HG02938 (cell line): ENCODE data around the gene ADGRG7.

Experiments
- ATAC-seq: cut with Tn5 transposase; IDR thresholded peaks from one replicate; pipeline ENCODE4 v1.9.1; 2021; ENCODE audit warnings: mild to moderate bottlenecking, moderate library complexity; ENCODE audit not compliant: unreplicated experiment

ADGRG7 gene

DNA sequence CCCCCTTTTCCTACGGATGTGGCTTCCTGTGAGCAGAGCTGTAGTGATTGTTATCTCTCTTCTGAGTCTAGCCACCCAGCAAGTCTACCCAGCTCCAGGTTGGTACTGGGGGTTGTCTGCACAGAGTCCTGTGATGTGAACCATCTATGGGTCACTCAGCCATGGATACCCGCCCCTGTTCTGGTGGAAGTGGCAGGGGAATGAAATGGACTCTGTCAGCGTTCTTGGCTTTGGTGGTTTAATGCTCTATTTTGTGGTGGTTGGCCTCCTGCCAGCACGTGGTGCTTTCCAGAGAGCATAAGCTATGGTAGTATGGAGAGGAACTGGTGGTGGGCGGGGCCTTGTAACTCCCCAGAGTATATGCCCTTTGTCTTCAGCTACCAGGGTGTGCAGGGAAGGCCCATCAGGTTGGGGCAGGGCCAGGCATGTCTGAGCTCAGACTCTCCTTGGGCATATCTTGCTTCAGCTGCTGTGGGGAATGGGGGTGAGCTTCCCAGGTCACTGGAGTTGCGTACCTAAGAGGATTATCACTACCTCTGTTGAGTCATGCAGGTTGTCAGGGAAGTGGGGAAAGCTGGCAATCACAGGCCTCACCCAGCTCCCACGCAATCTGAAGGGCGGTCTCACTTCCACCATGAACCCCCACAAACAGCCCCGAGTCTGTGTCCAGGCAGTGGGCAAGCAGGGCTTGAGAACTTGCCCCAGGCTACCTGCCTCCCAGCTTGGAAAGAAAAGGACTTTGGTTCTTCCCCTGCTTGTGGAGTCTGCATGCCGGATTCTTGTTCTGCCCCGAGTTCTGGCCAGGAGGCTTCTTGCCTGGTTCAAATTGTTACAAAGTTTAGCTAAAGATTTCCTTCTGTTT, 9.0 kb upstream of the ADGRG7 start:
- no peak for ATAC-seq

DNA sequence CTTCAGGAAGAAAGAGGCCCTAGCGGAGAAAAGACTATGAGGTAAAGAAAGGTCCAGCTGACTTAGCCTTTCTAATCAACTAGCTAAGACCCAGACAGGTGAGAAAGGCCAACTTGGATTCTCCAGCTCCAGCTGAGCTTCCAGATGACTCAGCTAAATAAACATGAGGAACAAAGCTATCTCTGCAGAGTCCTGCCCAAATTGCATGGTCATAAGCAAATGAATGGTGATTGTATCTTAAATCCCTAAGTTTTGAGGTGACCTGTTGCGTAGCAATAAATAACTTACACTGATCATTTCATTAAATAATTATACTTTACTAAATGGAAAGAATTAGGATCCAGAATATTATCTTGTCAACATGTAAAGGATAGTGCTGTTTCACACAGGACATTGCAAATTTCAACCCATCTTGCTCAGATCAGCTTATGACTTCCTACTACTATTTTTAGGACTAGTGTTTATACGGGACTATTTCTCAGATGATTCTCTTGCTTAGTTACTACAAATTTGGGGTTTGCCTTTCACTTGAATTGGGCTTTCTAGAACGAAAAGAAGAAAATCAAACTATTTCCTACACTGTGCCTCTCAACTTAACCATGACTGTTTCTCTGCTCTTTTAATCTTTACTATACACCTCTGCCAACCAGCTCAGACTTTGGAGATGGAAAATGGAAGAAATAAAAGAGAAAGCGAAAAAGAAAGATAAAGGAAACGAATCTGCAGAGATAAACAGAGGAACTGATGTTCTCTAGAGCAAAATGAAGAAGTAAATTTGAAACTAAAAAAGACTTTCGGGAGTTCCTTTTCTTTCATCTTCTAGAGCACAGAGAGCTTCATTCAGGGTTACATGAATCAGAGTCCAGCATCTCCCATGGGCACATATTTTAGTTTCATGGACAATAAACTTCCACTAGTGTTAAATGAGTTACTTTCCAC, 6.6 kb upstream of the ADGRG7 start:
- ATAC-seq: no peak

DNA sequence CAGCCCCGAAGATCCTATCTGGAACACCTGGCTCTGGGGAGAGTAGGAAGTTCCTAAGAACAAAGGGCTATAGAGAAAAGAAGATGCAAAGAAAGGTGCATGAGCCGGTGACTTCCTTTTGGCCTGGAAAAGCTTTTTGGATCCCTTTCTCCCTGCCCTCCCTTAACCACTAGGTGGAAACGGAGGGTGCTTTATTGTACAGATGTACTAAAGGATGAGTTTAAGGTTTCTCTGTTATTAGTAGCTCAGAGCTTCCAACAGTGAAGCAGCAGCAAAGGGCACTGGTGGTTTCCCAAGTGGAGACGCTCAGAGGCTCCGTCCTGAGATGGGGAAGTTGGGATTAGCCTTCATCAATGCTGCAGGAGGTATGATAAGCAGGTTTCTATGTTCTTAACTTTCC, 5.9 kb upstream of the ADGRG7 start:
- ATAC-seq: peak; percentile 38

DNA sequence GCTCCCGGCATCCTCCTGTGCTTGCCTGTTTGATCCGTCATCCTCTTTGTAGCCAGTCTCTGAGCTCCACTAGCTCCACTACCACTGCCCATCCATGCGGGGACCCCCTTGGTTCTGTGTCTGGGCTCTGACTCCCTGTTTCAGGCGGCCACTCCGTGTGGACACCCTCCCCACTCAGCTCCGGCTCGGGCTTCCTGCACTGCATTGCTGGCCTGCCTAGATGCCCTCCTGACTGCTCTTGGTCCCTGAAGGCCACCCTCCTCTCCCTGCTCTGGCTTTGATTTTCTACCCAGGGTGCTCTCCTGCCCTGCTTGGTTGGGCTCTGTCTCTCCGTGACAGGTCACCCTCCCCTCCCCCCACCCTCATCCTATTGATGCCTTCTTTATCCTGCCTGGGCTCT, 4.0 kb upstream of the ADGRG7 start:
- no peak for ATAC-seq

DNA sequence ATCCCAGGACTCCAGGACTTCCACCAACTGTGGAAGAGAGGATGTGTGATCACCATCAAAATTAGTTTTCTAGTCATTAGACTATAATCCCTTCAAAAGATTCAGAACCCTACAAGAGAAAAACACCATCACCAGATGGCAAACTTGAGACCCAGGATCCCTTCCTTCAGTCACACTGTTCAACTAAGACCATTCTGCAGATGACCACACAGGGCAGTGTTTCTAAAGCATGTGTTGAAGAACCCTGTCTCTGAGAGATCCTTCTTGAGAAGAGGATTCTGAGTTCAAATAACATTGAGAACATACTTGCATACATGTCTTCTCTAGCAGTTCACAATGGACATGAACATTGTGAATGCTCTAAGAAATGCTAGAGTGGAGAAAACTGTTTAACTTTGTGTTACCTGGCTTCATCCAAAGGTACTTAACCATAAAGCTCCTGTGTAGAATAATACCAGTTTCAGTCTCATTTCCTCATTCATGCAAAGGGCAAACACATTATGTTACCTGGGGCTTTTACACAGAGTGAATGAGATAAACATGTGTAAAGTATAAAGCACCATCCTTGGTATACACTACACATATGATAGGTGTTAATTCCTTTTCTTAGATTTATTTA, 2.4 kb upstream of the ADGRG7 start:
- peak; percentile 90 for ATAC-seq

DNA sequence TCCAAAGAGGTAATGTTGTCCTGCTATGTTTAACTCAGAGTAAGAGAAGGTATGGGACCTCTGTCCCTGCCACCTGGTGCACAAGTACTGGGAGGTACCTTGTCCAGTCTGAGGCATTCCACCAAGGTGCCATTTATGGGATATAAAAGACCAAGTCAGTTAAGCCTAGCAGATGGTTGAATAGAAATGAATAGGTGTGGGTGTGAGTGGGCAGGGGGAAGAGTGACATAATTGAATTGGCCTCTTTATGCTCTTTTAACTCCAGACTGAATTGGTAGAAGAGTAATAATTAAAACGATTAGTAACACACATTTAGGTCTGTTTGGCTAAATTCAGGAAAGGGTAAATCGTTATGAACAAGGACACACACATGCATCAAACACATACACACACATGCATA, 562 bp downstream of the ADGRG7 start:
- ATAC-seq: no peak

DNA sequence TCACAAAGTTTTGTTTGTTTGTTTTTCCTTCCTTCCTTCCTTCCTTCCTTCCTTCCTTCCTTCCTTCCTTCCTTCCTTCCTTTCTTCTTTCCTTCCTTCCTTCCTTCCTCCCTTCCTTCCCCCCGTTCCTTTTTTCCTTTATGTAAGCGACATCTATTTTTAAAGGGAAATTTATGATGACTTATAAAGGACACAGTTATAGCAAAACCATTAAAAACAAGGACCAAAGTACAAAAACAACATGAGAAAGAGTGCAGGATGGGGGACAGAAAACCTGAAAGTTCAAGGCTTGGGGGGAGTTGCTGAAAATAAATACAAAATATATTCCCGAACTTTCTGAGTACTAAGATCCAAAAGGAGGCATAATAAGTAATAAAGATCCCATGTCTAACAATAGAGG, 1.8 kb downstream of the ADGRG7 start:
- no peak for ATAC-seq

DNA sequence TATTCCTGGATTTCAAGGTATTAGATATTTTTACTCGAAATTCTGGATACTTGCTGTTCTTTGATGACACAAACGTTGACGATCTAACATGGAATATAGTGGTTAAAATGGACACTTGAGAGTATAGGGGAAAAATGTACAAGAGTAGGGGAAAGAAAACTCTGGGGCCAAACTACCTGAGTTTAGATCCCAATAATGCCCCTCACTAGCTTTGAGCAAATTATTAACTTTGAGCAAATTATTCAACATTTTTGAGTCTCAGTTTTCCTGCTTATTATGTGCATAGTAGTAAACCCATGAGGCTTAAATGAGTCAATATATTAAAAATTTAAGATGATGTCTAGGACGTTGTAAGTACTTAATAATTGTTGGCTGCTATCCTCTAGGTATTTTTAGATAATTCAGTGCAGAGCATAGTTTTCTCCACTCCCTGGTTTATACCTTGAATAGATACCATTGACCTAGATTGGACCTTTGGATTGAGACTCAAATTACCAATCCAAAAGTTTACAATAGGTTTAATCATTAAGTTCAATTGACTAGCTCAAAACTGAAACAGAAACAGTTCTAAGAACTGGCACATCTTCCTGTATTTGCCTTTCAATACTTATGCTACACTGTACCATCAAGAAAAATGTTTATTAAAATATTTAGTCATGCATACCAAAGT, 4.5 kb downstream of the ADGRG7 start:
- peak; percentile 68 for ATAC-seq

DNA sequence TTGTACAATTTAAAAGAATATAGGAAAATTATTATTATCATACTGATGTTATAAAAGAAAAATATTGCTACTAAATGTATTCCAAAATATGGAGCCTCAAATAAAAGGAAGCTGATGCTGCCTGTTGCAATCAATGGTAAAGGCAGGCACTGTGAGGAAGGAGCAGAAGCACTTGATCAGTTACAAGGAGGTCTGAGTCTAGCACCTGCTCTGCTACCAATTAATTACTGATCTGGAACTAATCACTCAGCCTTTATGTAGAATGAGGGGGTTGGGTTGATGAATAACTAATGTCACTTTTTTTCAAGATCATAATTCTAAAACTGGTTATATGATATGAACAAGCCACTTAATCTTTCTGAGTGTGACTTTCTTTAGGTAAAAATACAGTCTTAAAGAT, 5.5 kb downstream of the ADGRG7 start:
- peak; percentile 79 for ATAC-seq

DNA sequence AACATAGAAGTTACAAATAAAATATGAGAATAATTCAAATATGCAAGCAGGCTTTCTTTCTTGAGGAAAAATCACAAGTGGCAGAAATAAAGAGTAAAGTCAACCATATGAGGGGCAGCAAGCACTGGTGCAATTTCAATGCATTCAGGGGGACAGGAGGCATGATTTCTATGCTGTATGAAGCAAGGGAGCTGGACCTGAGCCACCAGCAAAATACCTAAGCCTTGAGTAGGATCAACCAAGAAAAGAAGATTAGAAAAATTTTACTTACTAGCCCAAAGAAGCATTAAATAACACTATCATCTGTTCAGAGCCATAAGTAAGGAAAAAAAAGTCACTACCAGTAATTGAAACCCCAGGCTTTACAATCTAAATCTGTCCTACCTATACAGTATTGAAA, 6.3 kb downstream of the ADGRG7 start:
- ATAC-seq: no peak

DNA sequence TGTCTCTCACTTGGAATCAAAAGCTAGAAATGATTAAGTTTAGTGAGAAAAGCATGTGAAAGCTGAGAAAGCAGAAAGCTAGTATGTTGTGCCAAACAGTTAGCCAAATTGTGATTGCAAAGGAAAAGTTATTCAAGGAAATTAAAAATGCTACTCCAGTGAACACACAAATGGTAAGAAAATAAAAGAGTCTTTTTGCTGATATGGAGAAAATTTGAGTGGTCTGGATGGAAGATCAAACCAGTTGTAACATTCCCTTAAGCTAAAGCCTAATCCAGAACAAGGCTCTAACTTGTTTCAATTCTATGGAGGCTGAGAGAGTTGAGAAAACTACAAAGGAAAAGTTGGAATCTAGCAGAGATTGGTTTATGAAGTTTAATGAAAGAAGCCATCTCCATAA, 11.8 kb downstream of the ADGRG7 start:
- ATAC-seq: no peak

DNA sequence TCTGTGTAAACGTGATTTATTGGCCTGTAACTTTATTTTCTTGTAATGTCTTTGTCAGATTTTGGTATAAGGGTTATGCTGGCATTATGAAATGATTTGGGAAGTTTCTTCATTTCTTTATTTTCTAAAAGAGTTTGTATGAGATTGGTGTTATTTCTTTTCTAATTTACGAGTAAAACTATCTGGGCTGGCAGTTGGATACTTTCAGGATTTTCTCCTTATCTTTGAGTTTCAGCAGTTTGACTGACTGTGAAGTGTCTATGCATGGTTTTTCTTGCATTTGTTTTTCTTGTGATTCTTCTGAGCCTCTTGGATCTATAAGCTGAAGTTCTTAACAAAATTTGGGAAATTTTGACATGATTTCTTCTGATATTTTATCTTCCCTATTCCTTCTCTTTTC, 18.1 kb downstream of the ADGRG7 start:
- no peak for ATAC-seq

DNA sequence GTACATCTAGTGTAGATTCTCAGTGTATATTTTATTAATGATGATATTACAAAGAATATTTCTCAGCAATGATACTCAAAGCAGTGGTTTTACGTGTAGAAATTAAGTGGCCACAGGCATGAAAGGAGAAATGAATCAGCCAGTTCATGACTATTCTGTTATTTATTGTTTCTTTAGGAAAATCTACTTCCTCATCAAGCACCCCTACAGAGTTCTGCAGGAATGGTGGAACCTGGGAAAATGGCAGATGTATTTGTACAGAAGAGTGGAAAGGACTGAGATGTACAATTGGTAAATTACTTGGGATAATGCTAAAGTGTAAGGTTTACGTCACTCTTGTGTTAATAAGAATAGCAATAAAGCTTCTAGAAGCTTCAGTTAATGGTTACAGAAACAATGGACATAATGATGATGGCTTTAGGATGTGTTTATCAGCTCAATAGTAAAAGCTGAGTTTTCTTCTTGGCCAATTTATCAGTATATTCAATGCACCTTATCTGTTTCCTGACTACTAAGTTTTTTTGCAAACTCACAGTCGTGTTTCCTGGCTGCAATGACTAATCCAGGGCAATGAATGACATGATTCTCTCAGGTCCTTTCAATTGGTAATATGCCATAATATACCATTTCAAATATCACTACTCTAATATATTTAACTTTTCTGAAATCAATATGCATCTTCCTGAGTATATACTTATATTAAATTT, 20.2 kb downstream of the ADGRG7 start:
- ATAC-seq: no peak

DNA sequence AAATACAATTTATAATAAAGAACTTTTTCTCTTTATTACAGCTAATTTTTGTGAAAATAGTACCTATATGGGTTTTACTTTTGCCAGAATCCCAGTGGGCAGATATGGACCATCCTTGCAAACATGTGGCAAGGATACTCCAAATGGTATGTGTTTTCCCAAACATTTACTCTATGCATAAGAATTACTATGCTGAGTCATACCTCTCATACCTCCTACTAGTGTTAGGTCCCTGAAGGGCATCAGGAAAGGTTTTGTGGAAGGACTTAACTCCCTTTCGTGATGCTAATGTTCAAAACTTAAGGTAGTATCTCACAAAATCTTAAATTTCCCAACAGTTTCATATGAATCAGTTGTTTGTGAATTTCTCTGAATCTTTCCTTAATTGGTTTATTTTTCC, 21.3 kb downstream of the ADGRG7 start:
- ATAC-seq: no peak

DNA sequence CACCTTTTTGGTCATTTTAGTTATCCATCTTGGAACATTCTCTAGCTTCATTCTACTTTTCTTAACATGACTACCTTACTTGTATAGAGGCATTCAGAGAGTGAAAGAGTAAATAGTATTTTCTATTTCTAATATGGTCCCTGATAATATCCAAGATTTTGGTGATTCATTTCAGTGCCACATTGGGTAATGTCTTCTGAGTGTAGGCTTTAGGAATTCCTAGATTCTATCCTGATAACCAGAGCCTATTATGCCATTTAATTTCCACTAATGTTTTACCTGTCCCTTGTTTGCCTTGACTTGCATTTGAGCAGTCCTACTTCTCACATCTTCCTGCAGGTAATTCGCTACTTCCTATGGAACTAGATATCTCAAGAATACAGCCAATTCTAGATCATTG, 21.8 kb downstream of the ADGRG7 start:
- ATAC-seq: no peak

DNA sequence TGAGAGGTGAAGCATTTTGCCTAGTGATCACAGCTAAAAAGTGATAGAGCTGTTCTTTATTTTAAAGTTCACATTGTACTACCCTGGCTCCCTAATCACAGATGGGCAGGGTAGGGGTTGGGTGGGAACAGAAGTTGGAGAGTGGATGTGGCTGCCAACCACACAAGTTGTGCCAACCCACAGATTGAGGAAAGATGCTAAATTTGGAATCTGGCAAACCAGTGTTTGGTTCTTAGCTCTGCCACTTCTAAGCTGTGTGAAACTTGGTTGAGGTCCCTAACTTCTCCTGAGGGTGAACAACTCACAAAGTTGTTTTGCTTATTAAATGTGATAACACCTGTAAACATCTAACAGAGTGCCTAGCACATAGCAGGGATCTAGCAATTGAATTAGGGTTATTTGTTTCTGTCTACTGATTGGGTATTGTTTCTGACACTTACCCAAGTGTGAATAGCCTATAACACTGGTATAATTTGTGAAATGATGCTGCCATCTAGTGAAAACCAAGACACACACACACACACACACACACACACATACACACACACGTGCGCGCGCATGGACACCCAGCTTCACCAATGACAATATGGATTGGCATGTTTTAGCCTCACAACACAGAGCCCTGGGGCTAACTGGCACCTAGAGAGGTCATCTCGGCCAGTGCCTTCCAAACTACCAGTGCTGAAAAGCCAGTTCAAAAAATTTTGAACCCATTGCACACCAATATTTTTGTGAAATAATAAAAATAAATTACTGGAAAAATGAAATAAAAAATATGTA, 25.3 kb downstream of the ADGRG7 start:
- no peak for ATAC-seq

DNA sequence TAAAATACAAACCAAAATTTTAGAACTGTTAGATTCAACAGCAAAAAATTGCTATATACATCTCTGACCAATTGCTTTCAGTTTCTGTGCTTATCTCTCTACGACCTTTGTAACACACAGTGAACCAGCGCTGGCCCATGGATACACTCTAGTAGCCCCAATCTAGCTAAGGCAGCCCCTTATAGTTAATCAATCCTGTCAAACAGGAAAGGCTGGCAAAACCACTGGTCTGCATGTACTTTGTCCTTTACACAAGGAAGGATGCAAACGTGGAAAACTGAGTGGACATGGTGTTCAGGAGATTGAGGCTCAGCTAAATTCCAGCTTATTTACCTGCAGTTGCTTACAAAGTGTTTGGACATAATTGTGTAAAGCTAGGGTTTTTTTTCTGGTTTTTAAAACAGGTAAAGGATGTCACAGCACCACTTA, 25.9 kb downstream of the ADGRG7 start:
- no peak for ATAC-seq

DNA sequence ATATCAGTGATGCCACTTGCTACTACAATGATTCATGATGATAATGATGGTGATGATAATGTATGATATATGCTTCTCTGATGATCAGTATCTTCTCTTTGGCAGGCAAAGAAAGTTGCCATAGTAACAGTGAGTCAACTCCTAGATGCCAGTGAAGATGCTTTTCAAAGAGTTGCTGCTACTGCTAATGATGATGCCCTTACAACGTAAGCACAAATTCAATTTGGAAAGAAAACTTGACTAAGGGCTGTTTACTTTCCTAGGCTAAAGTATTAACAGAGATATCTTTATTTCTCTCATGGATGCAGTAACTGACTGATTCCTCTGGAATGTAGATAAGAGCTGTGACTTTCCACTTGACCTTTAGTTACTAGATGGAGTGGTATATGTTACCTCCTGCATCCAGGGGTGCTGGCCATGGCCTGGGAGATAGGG, 27.8 kb downstream of the ADGRG7 start:
- ATAC-seq: no peak

DNA sequence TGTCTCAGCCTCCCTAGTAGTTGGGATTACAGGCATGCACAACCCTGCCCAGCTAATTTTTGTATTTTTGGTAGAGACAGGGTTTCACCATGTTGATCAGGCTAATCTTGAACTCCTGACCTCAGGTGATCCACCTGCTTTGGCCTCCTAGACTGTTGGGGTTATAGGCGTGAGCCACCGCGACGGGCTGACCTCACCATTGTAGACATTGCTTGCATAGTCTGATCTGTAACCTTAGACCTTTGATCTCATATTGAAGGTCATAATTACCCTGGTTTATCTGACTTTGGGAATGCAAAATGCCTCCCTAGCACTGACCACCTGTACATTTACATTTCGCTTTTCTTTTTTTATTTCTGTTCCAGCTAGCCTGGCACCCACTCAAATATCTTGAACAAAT, 31.2 kb downstream of the ADGRG7 start:
- ATAC-seq: no peak
